HepG2 (cell line): ENCODE data around the gene TAC3. TPM values are rescaled to one million over a fixed set of nuclear protein-coding genes. Genes with fewer than 3 reads are reported as not detected.

ENCODE experiments used
- ATAC-seq: fragments of 200-7000 bp; cut with Tn5 transposase; 3 replicates; pipeline ENCODE4 v1.9.1; 2020; ENCODE audit warnings: mild to moderate bottlenecking, moderate library complexity
- BruUV-seq: library from RNA; stranded (reverse); fragments of 400-500 nt; replicated peaks from 2 replicates; lab custom pipeline; 2021; lab: Mats Ljungman, UMichigan
- CTCF ChIA-PET: fragments of 300-600 bp; formaldehyde crosslinking; extraction: SDS; loops from one replicate; lab custom pipeline; 2021; ENCODE audit warnings: low total read pairs, inconsistent platforms, low intra/inter-chr PET ratio; lab: Yijun Ruan, JAX
- POLR2A ChIA-PET: fragments of 350-600 bp; sonication (Branson Sonifier 250); formaldehyde crosslinking; loops from one replicate; lab custom pipeline; 2020; ENCODE audit warnings: antibody characterized with exemption, inconsistent platforms; lab: Yijun Ruan, JAX
- DNase-seq: peaks from one replicate; pipeline ENCODE4 v3.0.0-alpha.2; 2015; ENCODE audit warnings: low spot score
- FAIRE-seq: peaks from 3 replicates; lab custom pipeline; 2011; peaks lifted over from hg19 to GRCh38; lab: Jason Lieb, UNC
- H2AFZ ChIP-seq: one replicate; pipeline ENCODE4 v1.6.1; 2011; ENCODE audit warnings: low read length, inconsistent platforms
- H3K27ac ChIP-seq: fragments of 300-600 bp; 3 replicates; pipeline ENCODE4 v1.8.0; 2011; ENCODE audit warnings: mixed run types, mild to moderate bottlenecking, mixed read lengths, low read length, inconsistent platforms; ENCODE audit not compliant: insufficient read depth; ENCODE audit errors: extremely low read length
- H3K27me3 ChIP-seq, 2 experiments: fragments of 200-600 bp in 1 of 2; 2 replicates in 1 of 2; 3 replicates in 1 of 2; pipeline versions ENCODE4 v1.6.0 to v1.8.0; 2011; ENCODE audit warnings: low read length in 2 of 2, mild to moderate bottlenecking in 2 of 2, moderate library complexity in 2 of 2, inconsistent platforms in 1 of 2; ENCODE audit not compliant: insufficient read depth in 2 of 2, control insufficient read depth in 1 of 2
- H3K36me3 ChIP-seq, 2 experiments: fragments of 200-600 bp in 1 of 2; replicated peaks in 1 of 2; 2 replicates in 1 of 2; 3 replicates in 1 of 2; pipeline versions ENCODE4 v1.5.1 to v1.8.0; 2011; ENCODE audit warnings: low read length in 2 of 2, inconsistent platforms in 1 of 2; ENCODE audit not compliant: insufficient read depth in 2 of 2, control insufficient read depth in 1 of 2
- H3K4me1 ChIP-seq: 2 replicates; pipeline ENCODE4 v1.5.1; 2012; ENCODE audit warnings: low read length, inconsistent platforms; ENCODE audit not compliant: insufficient read depth
- H3K4me2 ChIP-seq: 2 replicates; pipeline ENCODE4 v1.6.0; 2011; ENCODE audit warnings: low read depth, low read length, inconsistent platforms
- H3K4me3 ChIP-seq, 3 experiments: fragments of 200-600 bp in 1 of 3; sonication (generic), shearing (Covaris generic) in 1 of 3; replicated peaks in 1 of 3; 2 replicates each; pipeline ENCODE4 v1.5.1; 2011 to 2016; ENCODE audit warnings: low read length in 3 of 3, inconsistent platforms in 2 of 3, low read depth in 2 of 3, mild to moderate bottlenecking in 2 of 3, control low read depth in 1 of 3, mixed read lengths in 1 of 3; ENCODE audit not compliant: insufficient read depth in 1 of 3
- H3K79me2 ChIP-seq: one replicate; pipeline ENCODE4 v1.6.1; 2011; ENCODE audit warnings: low read length, inconsistent platforms; ENCODE audit not compliant: insufficient read depth
- H3K9ac ChIP-seq: 2 replicates; pipeline ENCODE4 v1.6.0; 2011; ENCODE audit warnings: mild to moderate bottlenecking, low read depth, low read length, inconsistent platforms; ENCODE audit not compliant: insufficient read depth
- H3K9me3 ChIP-seq: 2 replicates; pipeline ENCODE4 v1.5.1; 2012; ENCODE audit warnings: mild to moderate bottlenecking, low read length
- H4K20me1 ChIP-seq: 2 replicates; pipeline ENCODE4 v1.6.0; 2011; ENCODE audit warnings: inconsistent platforms, mild to moderate bottlenecking, low read length, moderate library complexity; ENCODE audit not compliant: insufficient read depth
- ETV5 ChIP-seq: IDR thresholded peaks from 2 replicates; pipeline ENCODE4 v1.6.1; 2018; ENCODE audit warnings: missing biosample characterization, missing genetic modification reagents, inconsistent platforms, borderline replicate concordance
- IKZF4 ChIP-seq: sonication (generic); formaldehyde crosslinking; IDR thresholded peaks from 2 replicates; pipeline ENCODE4 v1.5.1; 2020; ENCODE audit warnings: borderline replicate concordance, mild to moderate bottlenecking, low read depth, missing genetic modification reagents; ENCODE audit errors: not compliant biosample characterization
- NKX3-1 ChIP-seq: sonication (generic); formaldehyde crosslinking; IDR thresholded peaks from 2 replicates; pipeline ENCODE4 v1.5.0; 2020; ENCODE audit warnings: missing genetic modification reagents
- PHF21A ChIP-seq: sonication (generic); formaldehyde crosslinking; IDR thresholded peaks from 2 replicates; pipeline ENCODE4 v1.5.0; 2020; ENCODE audit warnings: mild to moderate bottlenecking, missing genetic modification reagents
- SOX5 ChIP-seq: IDR thresholded peaks from 2 replicates; pipeline ENCODE4 v1.6.1; 2016; ENCODE audit warnings: borderline replicate concordance
- SRSF4 ChIP-seq: fragments of 200-400 bp; formaldehyde crosslinking; IDR thresholded peaks from one replicate; pipeline ENCODE4 v1.6.1; 2018; ENCODE audit warnings: mild to moderate bottlenecking, low read depth, low read length, moderate library complexity; ENCODE audit not compliant: poor library complexity, severe bottlenecking
- ZNF343 ChIP-seq: sonication (generic); formaldehyde crosslinking; IDR thresholded peaks from 2 replicates; pipeline ENCODE4 v1.4.0; 2020; ENCODE audit warnings: mild to moderate bottlenecking, missing genetic modification reagents
- ZNF484 ChIP-seq: sonication (generic); formaldehyde crosslinking; IDR thresholded peaks from 2 replicates; pipeline ENCODE4 v1.5.1; 2020; ENCODE audit warnings: mild to moderate bottlenecking, low read depth, missing genetic modification reagents, borderline replicate concordance
- WGBS: methylation state at CpG from one replicate; pipeline ENCODE4 v1.1.6; 2017; ENCODE audit warnings: low lambda C conversion rate; 5-methylcytosine and 5-hydroxymethylcytosine counted together
- in situ Hi-C: cut with HindIII; loops from 2 replicates; pipeline ENCODE4 v1.10.0; 2017; ENCODE audit warnings: low pct_unique_long_range_greater_than_20kb; ENCODE audit not compliant: extremely low pct_ligation_motif_present
- intact Hi-C: fragments of 100-400 bp; cut with micrococcal nuclease; formaldehyde crosslinking; loops from one replicate; pipeline ENCODE4 v1.10.0; 2022; ENCODE audit not compliant: unreplicated experiment
- polyA plus RNA-seq, 8 experiments: library from polyadenylated mRNA; depleted of rRNA in 3 of 8; stranded (reverse) in 7 of 8; unstranded in 1 of 8; fragments of >200 nt; fragmentation: Illumina TruSeq in 4 of 8; extraction: Trizol in 4 of 8; gene quantifications; 2 replicates each; pipeline versions ENCODE4 v1.2.1 to v1.2.3, GENCODE V29; 2011 to 2016; ENCODE audit warnings: low read depth in 4 of 8, missing spikeins in 1 of 8, mixed read lengths in 1 of 8; ENCODE audit not compliant: insufficient read depth in 1 of 8
- total RNA-seq, 5 experiments: library from RNA; depleted of rRNA; stranded (reverse); fragments of >200 nt; fragmentation: Illumina TruSeq; extraction: Trizol; gene quantifications; 2 replicates each; pipeline ENCODE4 v1.2.3, GENCODE V29; 2016; ENCODE audit warnings: low read depth in 1 of 5
- TF ChIP-seq, protein P1 (sequence below): sonication (generic); formaldehyde crosslinking; IDR thresholded peaks from 2 replicates; pipeline ENCODE4 v1.4.0; 2020; ENCODE audit warnings: mild to moderate bottlenecking, low read depth, missing genetic modification reagents

TAC3 gene
- total and polyA plus RNA-seq, 2 of the 13 experiments (the other 11 are each of a cell fraction or from before 2014, with no cell fraction given) = 0.13 to 0.15 TPM

DNA sequence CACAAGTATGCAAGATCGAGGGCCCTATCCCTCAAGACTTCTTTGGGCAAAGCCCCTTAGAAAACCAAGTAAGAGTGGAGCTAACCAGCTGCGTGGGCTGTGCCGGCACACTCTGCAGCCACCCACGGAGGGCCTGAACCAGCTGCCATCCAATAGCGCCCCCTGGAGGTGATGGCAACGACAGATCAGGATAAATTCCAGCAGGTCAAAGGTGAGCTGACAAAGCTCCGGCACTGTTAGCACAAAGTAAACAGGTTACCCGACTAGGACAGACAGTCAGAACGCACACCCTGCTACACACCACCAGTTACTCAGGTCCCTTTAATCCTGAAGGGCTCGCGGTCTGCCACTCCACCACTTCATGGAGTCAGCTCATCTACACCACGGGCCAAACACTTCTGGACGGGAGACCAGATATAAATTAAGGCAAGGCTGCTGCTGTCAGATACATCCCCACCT, 14.9 kb downstream of the TAC3 start (continued):
- TF ChIP-seq IKZF4 (no peak), PHF21A (CRISPR knock-in tag) (0 out of 2 replicates have a peak, but pooled peaks have one; percentile 59), SOX5 (peak; percentile 71; the same call in 1 of the 2 replicates), ZNF484 (CRISPR knock-in tag) (no peak), ETV5 (CRISPR knock-in tag) (peak; percentile 57; the same call in 1 of the 2 replicates)
- TF ChIP-seq, protein P1, sequence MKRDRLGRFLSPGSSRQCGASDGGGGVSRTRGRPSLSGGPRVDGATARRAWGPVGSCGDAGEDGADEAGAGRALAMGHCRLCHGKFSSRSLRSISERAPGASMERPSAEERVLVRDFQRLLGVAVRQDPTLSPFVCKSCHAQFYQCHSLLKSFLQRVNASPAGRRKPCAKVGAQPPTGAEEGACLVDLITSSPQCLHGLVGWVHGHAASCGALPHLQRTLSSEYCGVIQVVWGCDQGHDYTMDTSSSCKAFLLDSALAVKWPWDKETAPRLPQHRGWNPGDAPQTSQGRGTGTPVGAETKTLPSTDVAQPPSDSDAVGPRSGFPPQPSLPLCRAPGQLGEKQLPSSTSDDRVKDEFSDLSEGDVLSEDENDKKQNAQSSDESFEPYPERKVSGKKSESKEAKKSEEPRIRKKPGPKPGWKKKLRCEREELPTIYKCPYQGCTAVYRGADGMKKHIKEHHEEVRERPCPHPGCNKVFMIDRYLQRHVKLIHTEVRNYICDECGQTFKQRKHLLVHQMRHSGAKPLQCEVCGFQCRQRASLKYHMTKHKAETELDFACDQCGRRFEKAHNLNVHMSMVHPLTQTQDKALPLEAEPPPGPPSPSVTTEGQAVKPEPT (CRISPR knock-in tag) = no peak

DNA sequence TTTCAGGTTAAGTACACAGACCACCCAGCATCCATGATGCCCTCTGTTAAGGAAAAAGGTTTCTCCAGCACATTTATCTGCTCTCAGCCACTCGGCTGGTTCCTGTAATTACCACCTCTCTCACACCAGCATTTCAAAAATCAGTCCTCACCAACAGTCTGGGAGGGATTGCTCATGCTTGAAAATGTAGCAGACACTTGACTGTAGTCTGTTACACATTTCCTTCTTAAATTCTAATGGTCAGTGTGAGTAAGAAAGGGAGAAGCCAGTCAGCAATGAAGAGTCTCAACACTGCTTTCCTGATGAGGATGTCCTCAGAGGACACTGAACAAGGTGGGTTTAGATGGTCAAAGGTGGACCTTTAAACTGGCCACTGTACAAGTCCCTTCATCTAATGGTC, 15.9 kb downstream of the TAC3 start:
- FAIRE-seq (no peak), ATAC-seq (no peak), DNase-seq (no peak)
- H4K20me1 ChIP-seq = peaks cover 4% of the 10 kb centered on the region
- no peak overlapping the region for H3K4me2 ChIP-seq
- H3K27me3 ChIP-seq = no peaks in the 10 kb centered on the region; a peak in 1 of 5 replicates
- H2AFZ ChIP-seq = no peak overlapping the region
- in situ Hi-C loops = no loop called here
- CTCF ChIA-PET = interaction anchor here (1.3 to 2.2 kb wide), 2 partner anchors 13 to 160 kb away, joined by 4 to 11 read pairs; no protein-coding TSS in a partner anchor
- H3K79me2 ChIP-seq = peaks cover 11% of the 10 kb centered on the region
- 87% methylated on average over 1 of the region's 1 CpG for WGBS
- H3K9me3 ChIP-seq = no peaks in the 10 kb centered on the region
- POLR2A ChIA-PET = no interaction called here
- H3K9ac ChIP-seq = no peak overlapping the region
- intact Hi-C loops = loop anchor here (5.0 kb wide), 2 partner anchors 53 to 248 kb away; partner anchors contain the start of gene PRIM1
- H3K27ac ChIP-seq = no peak overlapping the region
- no peak overlapping the region for H3K4me3 ChIP-seq
- peaks cover 13 to 34% of the 10 kb centered on the region in 2 experiments for H3K36me3 ChIP-seq
- peaks cover 27% of the 10 kb centered on the region for H3K4me1 ChIP-seq
- BruUV-seq = no TSS peak
- no peak for TF ChIP-seq NKX3-1 (CRISPR knock-in tag)
- TF ChIP-seq ZNF343 = no peak
- TF ChIP-seq SRSF4 = no peak
